Hepatocyte (in vitro differentiated cells): ENCODE results near the gene MT1M. TPM values are rescaled to one million over a fixed set of nuclear protein-coding genes. Genes with fewer than 3 reads are reported as not detected.

Source experiments
- DNase-seq: peaks from one replicate; pipeline ENCODE4 v3.0.0-alpha.2; 2016; ENCODE audit warnings: low spot score
- H2AFZ ChIP-seq: fragments of 200-600 bp; sonication (generic); 2 replicates; pipeline ENCODE4 v1.6.0; 2016; ENCODE audit warnings: antibody characterized with exemption, mild to moderate bottlenecking
- H3K27ac ChIP-seq: fragments of 200-600 bp; sonication (generic); 2 replicates; pipeline ENCODE4 v1.5.1; 2016; ENCODE audit warnings: mild to moderate bottlenecking
- H3K27me3 ChIP-seq: fragments of 200-600 bp; sonication (generic); 2 replicates; pipeline ENCODE4 v1.6.1; 2016
- H3K36me3 ChIP-seq: fragments of 200-600 bp; sonication (generic); replicated peaks from 2 replicates; pipeline ENCODE4 v1.5.1; 2016; ENCODE audit warnings: low read depth; ENCODE audit not compliant: insufficient read depth
- H3K4me1 ChIP-seq: fragments of 200-600 bp; sonication (generic); 2 replicates; pipeline ENCODE4 v1.5.1; 2016; ENCODE audit warnings: mild to moderate bottlenecking, moderate library complexity; ENCODE audit not compliant: insufficient read depth
- H3K4me2 ChIP-seq: fragments of 200-600 bp; sonication (generic); 2 replicates; pipeline ENCODE4 v1.6.0; 2016
- H3K4me3 ChIP-seq: fragments of 200-600 bp; sonication (generic); 2 replicates; pipeline ENCODE4 v1.5.1; 2016; ENCODE audit warnings: mild to moderate bottlenecking
- H3K79me2 ChIP-seq: fragments of 200-600 bp; sonication (generic); 2 replicates; pipeline ENCODE4 v1.6.0; 2017; ENCODE audit warnings: mild to moderate bottlenecking
- H3K9me2 ChIP-seq: fragments of 200-600 bp; sonication (generic); replicated peaks from 2 replicates; pipeline ENCODE4 v1.6.0; 2017; ENCODE audit warnings: mild to moderate bottlenecking; ENCODE audit not compliant: insufficient read depth
- H3K9me3 ChIP-seq: fragments of 200-600 bp; sonication (generic); 2 replicates; pipeline ENCODE4 v1.5.1; 2016; ENCODE audit warnings: low read depth, mild to moderate bottlenecking
- H4K20me1 ChIP-seq: fragments of 200-600 bp; sonication (generic); 2 replicates; pipeline ENCODE4 v1.6.0; 2016; ENCODE audit warnings: mild to moderate bottlenecking; ENCODE audit not compliant: insufficient read depth, poor library complexity, severe bottlenecking
- EZH2 ChIP-seq: fragments of 200-600 bp; sonication (generic); IDR thresholded peaks from 2 replicates; pipeline ENCODE4 v1.6.1; 2016; ENCODE audit warnings: antibody characterized with exemption, mild to moderate bottlenecking, borderline replicate concordance
- EZH2phosphoT487 ChIP-seq: fragments of 200-600 bp; sonication (generic); IDR thresholded peaks from one replicate; pipeline ENCODE4 v1.6.1; 2018; ENCODE audit warnings: antibody characterized with exemption, mild to moderate bottlenecking, low read depth, moderate library complexity; ENCODE audit not compliant: unreplicated experiment, severe bottlenecking
- WGBS: methylation state at CpG from one replicate; pipeline ENCODE4 v1.1.6; 2016; ENCODE audit warnings: low lambda C conversion rate; ENCODE audit errors: missing lambda C conversion rate; 5-methylcytosine and 5-hydroxymethylcytosine counted together
- polyA plus RNA-seq: library from polyadenylated mRNA; unstranded; fragments of >200 nt; fragmentation: Nextera tagmentation; extraction: Ambion mirVana; gene quantifications from 2 replicates; pipeline ENCODE4 v1.2.1, GENCODE V29; 2016
- total RNA-seq: library from RNA; depleted of rRNA; stranded (reverse); fragments of >200 nt; gene quantifications from 2 replicates; pipeline ENCODE4 v1.2.3, GENCODE V29; 2014
- TF ChIP-seq, protein P1 (sequence below): fragments of 200-600 bp; sonication (generic); IDR thresholded peaks from 2 replicates; pipeline ENCODE4 v1.5.1; 2016; ENCODE audit warnings: antibody characterized with exemption, mild to moderate bottlenecking; ENCODE audit not compliant: poor library complexity

The MT1M gene
- total and polyA plus RNA-seq, 2 experiments from 2014 or later = 0.60 TPM; not detected in 1

DNA sequence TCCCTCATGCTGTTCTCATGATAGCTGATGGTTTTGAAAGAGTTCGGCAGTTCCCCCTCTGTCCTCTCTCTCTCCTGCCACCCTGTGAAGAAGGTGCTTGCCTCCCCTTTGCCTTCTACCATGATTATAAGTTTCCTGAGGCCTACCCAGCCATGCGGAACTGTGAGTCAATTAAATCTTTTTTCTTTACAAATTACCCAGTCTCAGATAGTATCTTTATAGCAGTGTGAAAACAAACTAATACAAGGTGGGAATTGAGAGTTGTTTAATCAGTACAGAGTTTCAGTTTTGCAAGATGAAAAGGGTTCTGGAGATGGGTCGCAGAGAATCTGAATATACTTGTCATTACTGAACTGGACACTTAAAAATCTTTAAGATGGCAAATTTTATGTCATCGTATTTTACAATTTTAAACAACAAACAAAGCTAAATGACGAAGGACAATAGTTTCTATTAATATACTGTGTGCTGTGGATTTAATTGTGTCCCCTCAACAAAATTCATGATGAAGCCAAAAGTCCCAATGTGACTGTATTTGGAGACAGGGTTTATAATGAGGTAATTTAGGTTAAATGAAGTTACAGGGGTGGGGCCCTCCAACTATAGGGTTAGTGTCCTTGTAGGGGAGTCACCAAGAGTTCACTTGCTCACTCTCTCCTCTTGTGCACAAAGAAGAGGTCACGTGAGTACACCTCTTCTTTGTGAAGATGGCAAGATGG, 38.7 kb upstream of the MT1M start:
- no peaks in the 10 kb centered on the region for H3K36me3 ChIP-seq
- 79% methylated on average over 6 of the region's 6 CpGs for WGBS
- H3K4me3 ChIP-seq = no peak overlapping the region
- H3K9me2 ChIP-seq = no peaks in the 10 kb centered on the region
- no peak for DNase-seq
- H3K9me3 ChIP-seq = no peaks in the 10 kb centered on the region
- TF ChIP-seq, protein P1, sequence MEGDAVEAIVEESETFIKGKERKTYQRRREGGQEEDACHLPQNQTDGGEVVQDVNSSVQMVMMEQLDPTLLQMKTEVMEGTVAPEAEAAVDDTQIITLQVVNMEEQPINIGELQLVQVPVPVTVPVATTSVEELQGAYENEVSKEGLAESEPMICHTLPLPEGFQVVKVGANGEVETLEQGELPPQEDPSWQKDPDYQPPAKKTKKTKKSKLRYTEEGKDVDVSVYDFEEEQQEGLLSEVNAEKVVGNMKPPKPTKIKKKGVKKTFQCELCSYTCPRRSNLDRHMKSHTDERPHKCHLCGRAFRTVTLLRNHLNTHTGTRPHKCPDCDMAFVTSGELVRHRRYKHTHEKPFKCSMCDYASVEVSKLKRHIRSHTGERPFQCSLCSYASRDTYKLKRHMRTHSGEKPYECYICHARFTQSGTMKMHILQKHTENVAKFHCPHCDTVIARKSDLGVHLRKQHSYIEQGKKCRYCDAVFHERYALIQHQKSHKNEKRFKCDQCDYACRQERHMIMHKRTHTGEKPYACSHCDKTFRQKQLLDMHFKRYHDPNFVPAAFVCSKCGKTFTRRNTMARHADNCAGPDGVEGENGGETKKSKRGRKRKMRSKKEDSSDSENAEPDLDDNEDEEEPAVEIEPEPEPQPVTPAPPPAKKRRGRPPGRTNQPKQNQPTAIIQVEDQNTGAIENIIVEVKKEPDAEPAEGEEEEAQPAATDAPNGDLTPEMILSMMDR = no peak
- TF ChIP-seq EZH2 (no peak), EZH2phosphoT487 (no peak)
- no peaks in the 10 kb centered on the region for H3K79me2 ChIP-seq
- H3K4me2 ChIP-seq = no peak overlapping the region
- no peak overlapping the region for H2AFZ ChIP-seq
- H3K4me1 ChIP-seq = peaks cover 3% of the 10 kb centered on the region
- no peak overlapping the region for H3K27ac ChIP-seq
- no peaks in the 10 kb centered on the region for H4K20me1 ChIP-seq
- H3K27me3 ChIP-seq = peaks cover 26% of the 10 kb centered on the region

DNA sequence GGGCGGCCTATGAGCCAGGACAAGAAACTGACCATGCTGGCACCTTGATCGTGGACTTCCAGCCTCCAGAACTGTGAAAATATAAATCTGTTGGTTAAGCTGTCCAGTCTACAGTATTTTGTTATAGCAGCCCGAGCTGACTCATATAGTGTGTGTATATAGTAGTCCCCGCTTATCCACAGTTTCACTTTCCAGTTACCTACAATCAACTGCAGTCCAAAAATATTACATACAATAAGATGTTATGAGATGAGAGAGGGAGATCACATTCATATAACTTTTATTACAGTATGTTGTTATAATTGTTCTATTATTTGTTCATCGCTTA, 38.2 kb upstream of the MT1M start:
- no peaks in the 10 kb centered on the region for H4K20me1 ChIP-seq
- no peak overlapping the region for H3K4me3 ChIP-seq
- H3K4me2 ChIP-seq = no peak overlapping the region
- no peaks in the 10 kb centered on the region for H3K9me2 ChIP-seq
- no peaks in the 10 kb centered on the region for H3K36me3 ChIP-seq
- H3K27ac ChIP-seq = no peak overlapping the region
- peaks cover 22% of the 10 kb centered on the region for H3K27me3 ChIP-seq
- 90% methylated on average over 5 of the region's 5 CpGs for WGBS
- DNase-seq = no peak
- no peak for TF ChIP-seq EZH2phosphoT487
- TF ChIP-seq, protein P1 = no peak
- TF ChIP-seq EZH2 = no peak
- H2AFZ ChIP-seq = no peak overlapping the region
- no peaks in the 10 kb centered on the region for H3K79me2 ChIP-seq
- peaks cover 3% of the 10 kb centered on the region for H3K4me1 ChIP-seq
- H3K9me3 ChIP-seq = no peaks in the 10 kb centered on the region

DNA sequence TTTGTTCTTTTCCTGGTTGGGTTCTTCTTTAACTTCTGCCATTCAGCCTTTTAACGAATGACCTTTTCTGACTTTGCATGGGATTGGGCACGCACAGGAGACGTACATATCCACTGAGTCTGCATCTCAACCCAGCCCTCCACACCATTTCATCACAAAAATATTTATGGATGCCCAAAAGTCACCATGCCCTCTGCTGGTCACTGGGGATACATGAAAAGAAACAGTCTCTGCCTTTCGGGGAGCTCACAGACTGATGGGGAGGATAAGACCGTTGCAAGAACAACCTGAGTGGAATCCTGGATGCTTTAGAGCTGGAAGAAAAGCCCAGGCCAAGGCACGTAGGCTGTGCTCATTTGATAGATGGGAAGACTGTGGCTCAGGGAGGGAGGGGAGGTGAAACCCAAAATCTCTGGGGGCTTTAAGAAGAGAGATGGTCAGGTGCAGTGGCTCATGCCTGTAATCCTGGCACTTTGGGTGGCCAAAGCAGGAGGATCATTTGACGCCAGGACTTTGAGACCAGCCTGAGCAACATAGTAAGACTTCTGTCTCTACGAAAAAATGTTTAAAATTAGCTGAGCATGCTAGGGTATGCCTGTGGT, 32.0 kb upstream of the MT1M start:
- Histone ChIP-seq H4K20me1 (no peaks in the 10 kb centered on the region), H2AFZ (no peak overlapping the region), H3K4me2 (no peak overlapping the region), H3K79me2 (no peaks in the 10 kb centered on the region), H3K27ac (no peak overlapping the region), H3K4me3 (no peak overlapping the region), H3K9me3 (no peaks in the 10 kb centered on the region), H3K36me3 (no peaks in the 10 kb centered on the region), H3K9me2 (no peaks in the 10 kb centered on the region), H3K27me3 (peaks cover 4% of the 10 kb centered on the region), H3K4me1 (no peaks in the 10 kb centered on the region)
- DNase-seq = peak; percentile 39
- 46% methylated on average over 8 of the region's 8 CpGs for WGBS
- TF ChIP-seq, protein P1 = peak; percentile 51
- TF ChIP-seq EZH2phosphoT487 = no peak
